MM.1S (cell line): ENCODE results near the gene VEGFA.

ENCODE experiments used
- EZH2 ChIP-seq: fragments of 300-600 bp; sonication (generic); optimal IDR thresholded peaks from 2 replicates; pipeline ENCODE3; 2017; ENCODE audit warnings: low read depth, mild to moderate bottlenecking, antibody characterized with exemption, low read length, mixed read lengths
- EZH2phosphoT487 ChIP-seq: fragments of 300-600 bp; sonication (generic); IDR thresholded peaks from 2 replicates; pipeline ENCODE4 v1.6.1; 2018; ENCODE audit warnings: antibody characterized with exemption, low read length
- TF ChIP-seq, protein P1 (sequence below): fragments of 300-600 bp; sonication (generic); IDR thresholded peaks from 2 replicates; pipeline ENCODE4 v1.5.1; 2016; ENCODE audit warnings: antibody characterized with exemption, low read length, mixed read lengths

DNA sequence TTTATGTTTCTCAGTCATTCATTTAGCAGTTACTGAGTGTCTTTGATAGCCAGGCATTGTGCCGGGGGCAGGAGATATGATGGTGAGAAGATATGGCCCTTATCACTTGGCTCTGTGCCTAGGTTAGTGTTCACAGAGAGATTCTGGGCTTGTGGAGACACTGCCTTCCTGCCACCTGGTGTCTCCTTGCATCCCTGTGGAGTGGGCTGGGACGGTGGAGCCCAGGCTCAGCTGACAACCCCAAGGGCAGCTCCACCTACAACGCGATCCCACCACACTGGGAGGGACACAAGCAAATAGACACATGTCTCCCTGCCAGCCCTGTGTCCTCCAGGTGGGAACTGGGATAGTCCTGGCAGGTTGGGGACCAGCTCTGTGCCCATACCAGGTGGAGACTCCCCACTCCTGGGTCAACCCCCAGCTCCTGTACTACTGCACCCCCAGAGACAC lies 30.3 kb upstream of the VEGFA start:
- TF ChIP-seq, protein P1, sequence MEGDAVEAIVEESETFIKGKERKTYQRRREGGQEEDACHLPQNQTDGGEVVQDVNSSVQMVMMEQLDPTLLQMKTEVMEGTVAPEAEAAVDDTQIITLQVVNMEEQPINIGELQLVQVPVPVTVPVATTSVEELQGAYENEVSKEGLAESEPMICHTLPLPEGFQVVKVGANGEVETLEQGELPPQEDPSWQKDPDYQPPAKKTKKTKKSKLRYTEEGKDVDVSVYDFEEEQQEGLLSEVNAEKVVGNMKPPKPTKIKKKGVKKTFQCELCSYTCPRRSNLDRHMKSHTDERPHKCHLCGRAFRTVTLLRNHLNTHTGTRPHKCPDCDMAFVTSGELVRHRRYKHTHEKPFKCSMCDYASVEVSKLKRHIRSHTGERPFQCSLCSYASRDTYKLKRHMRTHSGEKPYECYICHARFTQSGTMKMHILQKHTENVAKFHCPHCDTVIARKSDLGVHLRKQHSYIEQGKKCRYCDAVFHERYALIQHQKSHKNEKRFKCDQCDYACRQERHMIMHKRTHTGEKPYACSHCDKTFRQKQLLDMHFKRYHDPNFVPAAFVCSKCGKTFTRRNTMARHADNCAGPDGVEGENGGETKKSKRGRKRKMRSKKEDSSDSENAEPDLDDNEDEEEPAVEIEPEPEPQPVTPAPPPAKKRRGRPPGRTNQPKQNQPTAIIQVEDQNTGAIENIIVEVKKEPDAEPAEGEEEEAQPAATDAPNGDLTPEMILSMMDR, result no peak
- TF ChIP-seq EZH2 (no peak), EZH2phosphoT487 (no peak)
